Psoas muscle (tissue), 8 donors: ENCODE results near the gene ENKD1. TPM values are rescaled to one million over a fixed set of nuclear protein-coding genes. Genes with fewer than 3 reads are reported as not detected.

Experiments used
- ATAC-seq, 4 donors: fragments of 200-7000 bp; cut with Tn5 transposase; one replicate each; pipeline ENCODE4 v1.9.1; 2020; ENCODE audit warnings: moderate library complexity in 3 of 4, mild to moderate bottlenecking in 2 of 4
- DNase-seq, 2 donors: peaks; one replicate each; pipeline ENCODE4 v3.0.0-alpha.2; 2020
- H3K27ac ChIP-seq: fragments of 200-600 bp; one replicate; pipeline ENCODE4 v1.8.0; 2022
- H3K27me3 ChIP-seq, 3 donors: fragments of 200-600 bp in 1 of 3; one replicate each; pipeline versions ENCODE4 v1.6.1 to v1.8.0; 2013 to 2022; ENCODE audit warnings: low read length in 2 of 3, mild to moderate bottlenecking in 2 of 3, moderate library complexity in 1 of 3; ENCODE audit not compliant: insufficient read depth in 3 of 3
- H3K36me3 ChIP-seq, 2 donors: fragments of 200-600 bp in 1 of 2; one replicate each; pipeline versions ENCODE4 v1.6.1 to v1.8.0; 2013 to 2022; ENCODE audit warnings: low read depth in 1 of 2, mild to moderate bottlenecking in 1 of 2, moderate library complexity in 1 of 2; ENCODE audit not compliant: insufficient read depth in 1 of 2
- H3K4me1 ChIP-seq: fragments of 200-600 bp; one replicate; pipeline ENCODE4 v1.8.0; 2022
- H3K4me3 ChIP-seq: fragments of 200-600 bp; one replicate; pipeline ENCODE4 v1.8.0; 2022; ENCODE audit warnings: mild to moderate bottlenecking
- H3K9me3 ChIP-seq: fragments of 200-600 bp; one replicate; pipeline ENCODE4 v1.8.0; 2022
- CTCF ChIP-seq: fragments of 200-600 bp; IDR thresholded peaks from one replicate; pipeline ENCODE4 v1.8.0; 2022; ENCODE audit warnings: antibody characterized with exemption
- WGBS, 3 donors: extraction: QIAGEN DNeasy Blood & Tissue Kit; methylation state at CpG; one replicate each; pipeline versions ENCODE4 v1.1.6 to v1.1.7; 2013; 5-methylcytosine and 5-hydroxymethylcytosine counted together
- intact Hi-C, 2 donors: fragments of 100-400 bp; cut with DNase I; formaldehyde crosslinking; loops; one replicate each; pipeline versions ENCODE4 v1.11.0 to v1.14.2; 2022
- polyA plus RNA-seq, 3 donors: library from polyadenylated mRNA; stranded (reverse); fragments of 200-250 nt; gene quantifications; one replicate each; pipeline ENCODE4 v1.2.3, GENCODE V29; 2013
- total RNA-seq, 4 donors: library from RNA; stranded (reverse); fragmentation: NEBNext Ultra II Directional in 2 of 4; extraction: Animal tissue kit (Norgen Biotek cat#: 25700) in 2 of 4; gene quantifications; one replicate each; pipeline versions ENCODE4 v1.2.1 to v1.2.4, GENCODE V29; 2021 to 2023
- donor health status: healthy with polysubstance abuse.
- donor health status: DM: no; HTN: no; CAD: no; lungs with moderate emphysema.
- donor health status: Bipolar disorder and iron deficiency.
- donor health status: healthy.
- donor health status: DM: yes; HTN: yes; CAD: no.
- donor health status: DM: no; HTN: no; CAD: no.
- donor health status: DM: no; HTN: no; CAD: no.
- donor health status: DM: yes; HTN: yes; CAD: no.

The ENKD1 gene
- total and polyA plus RNA-seq, 7 donors: 6.5 to 20.7 (median 7.6) TPM

DNA sequence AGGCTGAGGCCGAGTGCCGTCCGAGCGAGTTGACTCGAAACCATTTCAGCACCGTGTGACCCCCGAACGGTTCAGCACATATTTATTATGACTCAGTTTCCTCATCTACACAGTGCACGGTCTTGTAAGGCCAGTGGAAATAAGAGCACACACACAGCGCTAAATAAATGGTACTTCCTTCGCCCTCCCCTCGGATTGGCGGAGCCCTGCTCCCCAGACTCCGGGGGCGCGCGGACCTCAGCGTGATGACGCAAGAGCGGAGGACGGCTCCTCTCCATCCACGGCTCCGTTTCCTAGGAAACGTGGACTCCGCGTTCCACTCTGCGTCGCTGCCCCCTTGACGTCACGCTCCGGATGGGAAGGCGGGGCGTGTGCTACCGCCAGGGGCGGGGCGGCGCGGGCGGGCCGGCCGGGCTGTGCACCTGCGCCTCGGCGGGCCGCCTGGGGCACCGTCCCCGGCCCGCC lies 6.0 kb downstream of the ENKD1 start, which contains the start of gene PARD6A:
Gene PARD6A (plus strand): TSS at position 397 of the 465 bp plus-strand sequence. CDS start 79 bp downstream, outside the sequence.
- peaks cover 16% of the 10 kb centered on the region for H3K4me1 ChIP-seq
- peaks cover 0 to 36% of the 10 kb centered on the region in 2 donors for H3K36me3 ChIP-seq
- TF ChIP-seq CTCF: no peak
- H3K27ac ChIP-seq: peak within 1 kb of the TSS; percentile 87
- H3K4me3 ChIP-seq: peak within 1 kb of the TSS; percentile 91
- DNase-seq: peak; percentile 94 to 97
- intact Hi-C loops: no loop called here
- peak; percentile 86 to 91 (median 88) for ATAC-seq
- H3K27me3 ChIP-seq: no peaks in the 10 kb centered on the region
- 0 to 1% (median 0%) methylated on average over 42 to 48 of the region's 48 CpGs for WGBS, 3 donors
- H3K9me3 ChIP-seq: no peaks in the 10 kb centered on the region

DNA sequence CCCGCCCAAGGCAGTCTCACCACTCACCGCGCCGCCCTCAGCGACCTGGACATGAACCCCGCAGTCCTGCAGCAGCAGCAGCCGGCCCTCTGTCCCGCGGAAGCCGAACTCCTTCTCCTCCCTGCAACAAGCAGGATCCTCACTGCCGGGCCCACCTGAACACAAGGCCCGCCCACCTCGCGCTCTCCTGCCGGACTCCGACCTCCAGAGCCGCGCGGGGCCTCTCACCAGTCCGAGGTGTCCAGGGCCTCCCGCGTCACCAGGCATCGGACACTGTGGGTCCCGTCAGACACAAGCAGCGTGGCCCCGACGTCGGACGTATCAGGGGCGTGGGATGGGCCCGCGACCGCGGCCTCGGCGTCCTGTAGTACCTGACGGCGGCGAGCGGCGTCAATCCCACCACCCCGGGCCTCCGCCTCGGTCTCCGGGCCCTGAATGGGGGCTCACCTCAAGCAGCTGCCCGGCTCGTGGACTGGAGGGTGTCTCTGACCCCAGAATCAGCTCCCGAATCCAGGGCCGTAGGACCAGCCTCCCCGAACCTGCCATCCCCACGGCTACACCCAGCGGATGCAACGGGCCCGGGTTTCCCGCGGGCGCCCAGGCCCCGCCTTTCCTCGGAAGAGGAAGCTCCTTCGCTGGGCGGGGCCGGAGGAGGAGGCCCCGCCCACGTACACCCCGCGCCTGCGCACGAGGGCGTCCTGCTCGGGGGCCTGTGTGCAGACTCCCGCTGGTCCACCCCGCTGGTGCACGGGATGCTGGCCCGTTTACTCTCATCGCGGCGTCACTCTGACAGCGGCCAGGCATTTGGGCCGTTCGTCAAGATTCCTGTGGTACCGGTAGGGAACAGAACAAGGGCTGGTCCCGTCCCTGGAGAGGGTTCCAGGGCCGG lies 6.6 kb downstream of the ENKD1 start, which contains the start of gene ACD:
Gene ACD (minus strand): TSS at position 586 of the 889 bp plus-strand sequence. CDS start 40 bp downstream, at position 546.
- intact Hi-C loops: loop anchor here in 1 of 2 donors (5.0 kb wide), 1 partner anchor 93 kb away; no protein-coding TSS in a partner anchor
- H3K27ac ChIP-seq: peak within 1 kb of the TSS; percentile 87
- WGBS, 3 donors: 0 to 1% (median 1%) methylated on average over 67 to 83 of the region's 83 CpGs
- peak; percentile 92 to 96 (median 94) for ATAC-seq
- TF ChIP-seq CTCF: no peak
- peaks cover 16% of the 10 kb centered on the region for H3K4me1 ChIP-seq
- H3K4me3 ChIP-seq: peak within 1 kb of the TSS; percentile 91
- peaks cover 0 to 2% (median under 1%) of the 10 kb centered on the region in 3 donors for H3K27me3 ChIP-seq
- no peaks in the 10 kb centered on the region for H3K9me3 ChIP-seq
- DNase-seq: peak; percentile 92 to 95
- H3K36me3 ChIP-seq: peaks cover 0 to 31% of the 10 kb centered on the region in 2 donors

DNA sequence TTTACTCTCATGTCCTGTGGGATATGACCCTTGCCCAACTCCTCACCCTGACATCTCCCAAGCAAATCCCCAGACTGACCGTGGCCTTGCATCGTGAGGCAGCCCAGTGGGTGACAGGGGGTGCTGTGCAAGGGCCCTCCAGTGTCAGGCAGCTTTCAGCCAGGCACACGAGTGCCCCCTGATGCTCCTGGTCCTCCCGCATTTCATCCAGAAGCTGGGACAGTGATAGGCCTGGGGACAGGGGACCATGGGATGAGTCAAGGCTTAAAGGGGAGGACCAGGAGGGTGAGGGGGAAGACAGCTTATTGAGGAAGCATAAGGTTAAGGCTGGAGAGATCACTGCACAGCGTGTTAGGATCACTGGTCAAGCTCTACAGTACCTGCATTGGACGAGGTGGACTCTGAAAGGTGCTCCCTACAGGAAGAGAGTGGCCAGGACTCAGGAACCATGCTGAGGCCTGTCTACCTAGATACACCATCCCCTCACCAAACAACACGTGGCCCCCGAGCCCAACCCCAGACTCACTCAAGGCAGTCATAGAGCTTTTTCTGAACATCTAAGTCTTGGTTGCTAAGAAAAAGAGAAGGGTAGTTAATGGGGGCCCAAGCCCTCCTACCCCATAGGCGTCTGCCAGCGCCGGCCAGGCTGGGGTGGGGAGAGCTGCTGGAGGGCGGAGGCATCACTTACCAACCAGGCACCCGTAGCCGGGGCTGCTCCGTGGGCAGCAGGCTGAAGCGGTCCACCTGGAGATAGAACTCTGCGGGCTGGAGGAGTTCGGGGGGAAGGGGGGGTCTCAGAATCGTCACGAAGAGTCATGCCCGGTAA lies 7.5 kb downstream of the ENKD1 start:
- Histone ChIP-seq H3K27me3 (peaks cover 0 to 9% (median 9%) of the 10 kb centered on the region in 3 donors), H3K36me3 (peaks cover 0 to 26% of the 10 kb centered on the region in 2 donors), H3K9me3 (no peaks in the 10 kb centered on the region), H3K4me1 (peaks cover 16% of the 10 kb centered on the region), H3K27ac (no peak overlapping the region), H3K4me3 (peak overlapping the region; percentile 91)
- 34 to 44% (median 37%) methylated on average over 19 to 21 of the region's 21 CpGs for WGBS, 3 donors
- no peak for DNase-seq
- ATAC-seq: no peak
- no peak for TF ChIP-seq CTCF
- intact Hi-C loops: loop anchor here in 1 of 2 donors (5.0 kb wide), 1 partner anchor 92 kb away; no protein-coding TSS in a partner anchor

- Histone ChIP-seq H3K9me3 (no peaks in the 10 kb centered on the region), H3K27me3 (peaks cover 0 to 20% (median 17%) of the 10 kb centered on the region in 3 donors), H3K27ac (no peak overlapping the region), H3K4me1 (peaks cover 16% of the 10 kb centered on the region), H3K36me3 (peaks cover 0 to 15% of the 10 kb centered on the region in 2 donors), H3K4me3 (no peak overlapping the region)
- DNase-seq: no peak
- no peak for ATAC-seq
- 89 to 92% (median 92%) methylated on average over 17 to 18 of the region's 18 CpGs for WGBS, 3 donors
- TF ChIP-seq CTCF: no peak
- intact Hi-C loops: loop anchor here in 1 of 2 donors (2.0 to 5.0 kb wide), 2 partner anchors 21 to 91 kb away; no protein-coding TSS in a partner anchor
Measured at GRCh38 chr16:67657751-67658518, 8.6 kb downstream of the ENKD1 start.
